Measurements from ENCODE around the gene COL27A1. TPM values are rescaled to one million over a fixed set of nuclear protein-coding genes. Genes with fewer than 3 reads are reported as not detected.

The COL27A1 gene
- total and polyA plus RNA-seq, 3 donors from 2014 or later: 9.3 to 68.8 (median 25.7) TPM

DNA sequence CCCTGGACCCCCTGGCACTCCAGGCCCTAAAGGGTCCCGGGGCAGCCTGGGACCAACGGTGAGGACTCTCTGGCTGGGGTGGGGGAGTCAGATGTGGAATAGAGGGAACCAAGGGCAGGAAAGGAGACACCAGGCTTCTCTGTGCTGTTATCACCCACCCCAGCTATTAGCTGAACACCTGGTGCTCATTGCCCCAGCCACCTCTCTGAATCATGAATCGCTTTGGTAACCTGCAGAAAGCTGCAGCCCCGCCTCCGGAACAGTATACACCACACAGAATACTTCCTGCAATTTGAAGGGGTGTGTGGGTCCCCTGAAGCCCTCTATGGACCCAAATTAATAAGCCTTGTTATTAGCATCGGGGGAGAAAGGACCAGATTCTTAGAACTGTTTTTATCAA, 127.2 kb downstream of the COL27A1 start:
- Histone ChIP-seq H3K4me3 (no peak overlapping the region), H3K9me3 (no peaks in the 10 kb centered on the region), H3K4me1 (peaks cover 14% of the 10 kb centered on the region), H3K36me3 (ENCODE audit: low read depth, missing control alignments) (no peaks in the 10 kb centered on the region), H3K27ac (no peak overlapping the region), H3K27me3 (no peaks in the 10 kb centered on the region)
- 77 to 82% methylated on average over 5 to 6 of the region's 6 CpGs for WGBS, 2 donors
- no peak for DNase-seq
- TF ChIP-seq, protein P1, sequence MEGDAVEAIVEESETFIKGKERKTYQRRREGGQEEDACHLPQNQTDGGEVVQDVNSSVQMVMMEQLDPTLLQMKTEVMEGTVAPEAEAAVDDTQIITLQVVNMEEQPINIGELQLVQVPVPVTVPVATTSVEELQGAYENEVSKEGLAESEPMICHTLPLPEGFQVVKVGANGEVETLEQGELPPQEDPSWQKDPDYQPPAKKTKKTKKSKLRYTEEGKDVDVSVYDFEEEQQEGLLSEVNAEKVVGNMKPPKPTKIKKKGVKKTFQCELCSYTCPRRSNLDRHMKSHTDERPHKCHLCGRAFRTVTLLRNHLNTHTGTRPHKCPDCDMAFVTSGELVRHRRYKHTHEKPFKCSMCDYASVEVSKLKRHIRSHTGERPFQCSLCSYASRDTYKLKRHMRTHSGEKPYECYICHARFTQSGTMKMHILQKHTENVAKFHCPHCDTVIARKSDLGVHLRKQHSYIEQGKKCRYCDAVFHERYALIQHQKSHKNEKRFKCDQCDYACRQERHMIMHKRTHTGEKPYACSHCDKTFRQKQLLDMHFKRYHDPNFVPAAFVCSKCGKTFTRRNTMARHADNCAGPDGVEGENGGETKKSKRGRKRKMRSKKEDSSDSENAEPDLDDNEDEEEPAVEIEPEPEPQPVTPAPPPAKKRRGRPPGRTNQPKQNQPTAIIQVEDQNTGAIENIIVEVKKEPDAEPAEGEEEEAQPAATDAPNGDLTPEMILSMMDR (IDR thresholded peaks at IDR 0.05): no peak
- no peak for TF ChIP-seq POLR2A (IDR thresholded peaks at IDR 0.05)
- intact Hi-C loops (cut with DNase I; ENCODE audit: low total_unique reads): loop anchor here (10.0 kb wide), 1 partner anchor 198 kb away; no protein-coding TSS in a partner anchor

DNA sequence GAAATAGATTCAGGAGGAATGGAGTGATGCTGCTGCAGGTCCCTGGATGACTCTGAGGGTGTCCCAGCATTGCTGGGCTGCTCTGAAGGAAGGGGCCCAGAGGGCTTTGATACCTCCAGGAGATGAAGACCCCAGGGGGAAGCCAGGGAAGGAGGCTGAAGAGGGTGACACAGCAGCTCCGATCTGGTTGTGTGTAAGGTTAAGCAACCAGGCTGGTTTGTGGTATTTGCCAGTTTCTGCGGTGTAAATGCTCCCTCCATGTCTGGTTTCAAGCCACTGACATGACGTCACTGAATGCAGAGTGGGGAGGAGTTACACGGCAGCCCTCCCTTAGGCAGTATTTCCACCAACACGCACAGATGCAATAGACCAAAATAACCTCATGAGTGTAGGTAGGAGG, 127.6 kb downstream of the COL27A1 start:
- 66 to 91% methylated on average over 5 of the region's 5 CpGs for WGBS, 2 donors
- DNase-seq: no peak
- H3K9me3 ChIP-seq: no peaks in the 10 kb centered on the region
- intact Hi-C loops (cut with DNase I; ENCODE audit: low total_unique reads): loop anchor here (10.0 kb wide), 1 partner anchor 198 kb away; no protein-coding TSS in a partner anchor
- H3K4me3 ChIP-seq: no peak overlapping the region
- TF ChIP-seq, protein P1 (IDR thresholded peaks at IDR 0.05): no peak
- no peak for TF ChIP-seq POLR2A (IDR thresholded peaks at IDR 0.05)
- H3K27me3 ChIP-seq: no peaks in the 10 kb centered on the region
- no peaks in the 10 kb centered on the region for H3K36me3 ChIP-seq (ENCODE audit: low read depth, missing control alignments)
- H3K4me1 ChIP-seq: peaks cover 14% of the 10 kb centered on the region
- H3K27ac ChIP-seq: no peak overlapping the region

DNA sequence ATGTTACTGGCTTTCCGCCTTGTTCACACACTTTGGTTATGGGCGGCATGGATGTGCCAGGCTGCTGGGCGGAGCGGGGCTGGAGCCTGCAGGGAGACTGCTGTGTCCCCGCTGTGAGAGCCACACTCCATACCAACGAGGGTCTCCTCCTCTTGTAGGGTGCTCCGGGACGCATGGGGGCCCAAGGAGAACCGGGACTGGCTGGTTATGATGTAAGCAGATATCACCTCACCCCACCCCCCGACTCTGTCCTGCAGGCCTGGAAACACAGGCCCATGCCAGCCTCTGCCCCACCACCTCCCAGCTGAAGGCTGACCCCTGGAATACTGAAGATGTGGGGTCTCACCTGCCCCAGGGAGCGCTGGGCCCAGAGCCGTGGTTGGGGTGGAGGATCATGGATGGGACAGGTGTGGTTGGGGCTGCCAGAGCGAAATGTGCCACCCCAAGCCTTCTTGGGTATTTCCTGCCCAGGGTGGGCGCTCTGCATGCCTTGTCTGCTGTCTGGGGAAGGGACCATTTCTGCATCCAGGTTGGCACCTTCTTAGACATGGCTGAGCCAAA, 128.3 kb downstream of the COL27A1 start:
- Histone ChIP-seq H3K27me3 (no peaks in the 10 kb centered on the region), H3K4me3 (no peak overlapping the region), H3K9me3 (no peaks in the 10 kb centered on the region), H3K27ac (no peak overlapping the region), H3K36me3 (ENCODE audit: low read depth, missing control alignments) (no peaks in the 10 kb centered on the region), H3K4me1 (peaks cover 14% of the 10 kb centered on the region)
- DNase-seq: no peak
- 88 to 94% methylated on average over 13 to 14 of the region's 14 CpGs for WGBS, 2 donors
- intact Hi-C loops (cut with DNase I; ENCODE audit: low total_unique reads): loop anchor here (10.0 kb wide), 1 partner anchor 199 kb away; no protein-coding TSS in a partner anchor
- no peak for TF ChIP-seq POLR2A (IDR thresholded peaks at IDR 0.05)
- TF ChIP-seq, protein P1 (IDR thresholded peaks at IDR 0.05): no peak

GRCh38 chr9:114284316-114285060, 129.2 kb downstream of the COL27A1 start:
- Histone ChIP-seq H3K27ac (no peak overlapping the region), H3K4me1 (peaks cover 14% of the 10 kb centered on the region), H3K27me3 (no peaks in the 10 kb centered on the region), H3K9me3 (no peaks in the 10 kb centered on the region), H3K4me3 (no peak overlapping the region), H3K36me3 (ENCODE audit: low read depth, missing control alignments) (no peaks in the 10 kb centered on the region)
- DNase-seq: no peak
- intact Hi-C loops (cut with DNase I; ENCODE audit: low total_unique reads): loop anchor here (10.0 kb wide), 1 partner anchor 200 kb away; no protein-coding TSS in a partner anchor
- TF ChIP-seq POLR2A (IDR thresholded peaks at IDR 0.05): no peak
- TF ChIP-seq, protein P1 (IDR thresholded peaks at IDR 0.05): no peak
- 91 to 94% methylated on average over 8 to 11 of the region's 11 CpGs for WGBS, 2 donors

Measured in testis (tissue), 3 donors.